22Rv1 (cell line): ENCODE results near the gene YPEL1.

ENCODE experiments used
- CTCF ChIP-seq: fragments of 450-650 bp; IDR thresholded peaks from 2 replicates; pipeline ENCODE4 v1.5.1; 2017; ENCODE audit warnings: mild to moderate bottlenecking
- ZFX ChIP-seq: fragments of 450-650 bp; IDR thresholded peaks from 2 replicates; pipeline ENCODE4 v1.6.1; 2017; ENCODE audit warnings: antibody characterized with exemption, borderline replicate concordance

- TF ChIP-seq CTCF (peak; percentile 57), ZFX (no peak)
These were observed 78.1 kb downstream of the YPEL1 start for GRCh38 chr22:21657360-21658032.
